AG10803 (cell line): ENCODE data around the gene CAMKK2.
A peak's percentile ranks its signal among the peaks of the same experiment; 100 is the strongest.
"Not testable (repeated sequence)": the region's sequence is repeated elsewhere in the genome, so short reads cannot be mapped to it uniquely, and the experiment has no call there.

Experiments
- DNase-seq: peaks from one replicate; pipeline ENCODE4 v3.0.0; 2010; ENCODE audit warnings: low read depth
- H3K4me3 ChIP-seq: 2 replicates; pipeline ENCODE4 v1.5.1; 2011; ENCODE audit warnings: mild to moderate bottlenecking, low read length, control low read depth
- CTCF ChIP-seq: conservative IDR thresholded peaks from 2 replicates; pipeline ENCODE4 v1.5.1; 2011; ENCODE audit warnings: mild to moderate bottlenecking, low read length, control low read depth, inconsistent platforms

CAMKK2 gene

GRCh38 chr12:121318121-121318520, 21.6 kb upstream of the CAMKK2 start:
- no peak for DNase-seq
- no peak for TF ChIP-seq CTCF

GRCh38 chr12:121314431-121314830, 17.9 kb upstream of the CAMKK2 start:
- no peak for TF ChIP-seq CTCF

More at GRCh38 chr12:121318121-121318520, 21.6 kb upstream of the CAMKK2 start:
- H3K4me3 ChIP-seq = no peak overlapping the region

GRCh38 chr12:121310231-121310630, 13.7 kb upstream of the CAMKK2 start:
- not testable (repeated sequence) for DNase-seq, H3K4me3 ChIP-seq

More at GRCh38 chr12:121314431-121314830, 17.9 kb upstream of the CAMKK2 start:
- no peak overlapping the region for H3K4me3 ChIP-seq
- no peak for DNase-seq

- DNase-seq = not testable (repeated sequence)
These were observed 10.9 kb upstream of the CAMKK2 start for GRCh38 chr12:121307397-121307796.

GRCh38 chr12:121304306-121304705, 7.8 kb upstream of the CAMKK2 start:
- DNase-seq = no peak
- H3K4me3 ChIP-seq = no peak overlapping the region
- no peak for TF ChIP-seq CTCF

More at GRCh38 chr12:121307397-121307796, 10.9 kb upstream of the CAMKK2 start:
- not testable (repeated sequence) for H3K4me3 ChIP-seq

GRCh38 chr12:121301876-121302275, 5.4 kb upstream of the CAMKK2 start:
- peak; percentile 31 for DNase-seq
- H3K4me3 ChIP-seq = no peak overlapping the region
- no peak for TF ChIP-seq CTCF

GRCh38 chr12:121300083-121300819, 3.7 kb upstream of the CAMKK2 start:
- no peak for TF ChIP-seq CTCF
- no peak for DNase-seq

GRCh38 chr12:121299662-121300061, 3.2 kb upstream of the CAMKK2 start:
- no peak overlapping the region for H3K4me3 ChIP-seq
- no peak for TF ChIP-seq CTCF
- no peak for DNase-seq

More at GRCh38 chr12:121300083-121300819, 3.7 kb upstream of the CAMKK2 start:
- no peak overlapping the region for H3K4me3 ChIP-seq

GRCh38 chr12:121298411-121298810, 1.9 kb upstream of the CAMKK2 start:
- H3K4me3 ChIP-seq, DNase-seq: not testable (repeated sequence)
